NCI-H345 treated with DMSO at 0.1 percent for 48 hours (cell line): Measurements from ENCODE around the gene RIC8A.
"Not testable (repeated sequence)": the region's sequence is repeated elsewhere in the genome, so short reads cannot be mapped to it uniquely, and the experiment has no call there.

Source experiments
- DNase-seq: peaks from one replicate; lab custom pipeline; 2025; ENCODE audit not compliant: unreplicated experiment; lab: John Stamatoyannopoulos, UW

The RIC8A gene

GRCh38 chr11:217704-218103, 10.2 kb downstream of the RIC8A start:
- no peak for DNase-seq

DNA sequence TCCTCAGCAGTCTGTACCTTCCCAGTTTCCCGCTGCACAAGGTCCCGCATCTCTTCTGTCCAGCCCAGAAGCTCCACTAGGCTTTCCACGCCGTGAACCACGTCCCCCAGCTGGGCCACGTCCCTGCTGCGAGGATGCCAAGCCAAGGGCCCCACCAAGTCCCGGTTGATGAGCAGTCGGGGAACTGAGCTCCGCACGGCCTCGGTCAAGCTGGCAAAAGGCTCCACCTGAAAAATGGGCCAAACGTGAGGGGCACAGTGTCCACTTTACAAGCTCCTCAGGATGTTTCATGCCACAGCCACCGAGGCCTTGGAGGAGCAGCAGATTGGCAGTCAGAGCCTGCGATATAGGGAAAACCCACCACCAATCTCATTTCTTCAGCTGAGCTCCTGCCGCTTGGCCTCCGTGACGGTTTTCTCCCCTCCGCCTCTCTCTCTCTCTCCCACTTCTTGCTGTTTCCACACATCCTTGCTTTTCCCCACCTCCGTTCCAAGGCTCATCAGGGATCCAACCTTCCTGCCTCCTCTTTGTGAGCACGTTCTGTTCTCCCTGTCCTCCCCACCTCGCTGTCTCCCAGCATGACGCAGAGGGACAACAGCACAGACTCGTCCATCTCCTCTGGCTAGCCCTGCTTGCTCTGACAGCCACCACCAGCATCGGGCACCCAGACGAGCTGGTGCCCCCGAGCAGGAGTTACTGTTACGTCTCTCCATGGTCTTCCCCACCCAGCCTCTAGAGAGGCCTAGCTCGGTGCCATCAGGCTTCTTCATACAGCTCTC, 11.5 kb downstream of the RIC8A start:
- no peak for DNase-seq

DNA sequence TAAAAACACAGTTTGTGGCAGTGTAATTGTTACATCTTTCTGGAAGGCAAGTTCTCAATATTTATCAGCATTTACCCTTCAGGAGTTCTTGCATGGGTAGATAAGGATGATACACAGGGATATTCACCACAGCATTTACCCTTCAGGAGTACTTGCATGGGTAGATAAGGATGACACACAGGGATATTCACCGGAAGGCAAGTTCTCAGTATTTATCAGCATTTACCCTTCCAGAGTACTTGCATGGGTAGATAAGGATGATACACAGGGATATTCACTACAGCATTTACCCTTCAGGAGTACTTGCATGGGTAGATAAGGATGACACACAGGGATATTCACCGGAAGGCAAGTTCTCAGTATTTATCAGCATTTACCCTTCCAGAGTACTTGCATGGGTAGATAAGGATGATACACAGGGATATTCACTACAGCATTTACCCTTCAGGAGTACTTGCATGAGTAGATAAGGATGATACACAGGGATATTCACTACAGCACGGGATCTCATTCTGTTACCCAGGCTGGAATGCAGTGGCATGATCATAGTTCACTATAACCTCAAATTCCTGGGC, 13.2 kb downstream of the RIC8A start:
- DNase-seq, result not testable (repeated sequence)

DNA sequence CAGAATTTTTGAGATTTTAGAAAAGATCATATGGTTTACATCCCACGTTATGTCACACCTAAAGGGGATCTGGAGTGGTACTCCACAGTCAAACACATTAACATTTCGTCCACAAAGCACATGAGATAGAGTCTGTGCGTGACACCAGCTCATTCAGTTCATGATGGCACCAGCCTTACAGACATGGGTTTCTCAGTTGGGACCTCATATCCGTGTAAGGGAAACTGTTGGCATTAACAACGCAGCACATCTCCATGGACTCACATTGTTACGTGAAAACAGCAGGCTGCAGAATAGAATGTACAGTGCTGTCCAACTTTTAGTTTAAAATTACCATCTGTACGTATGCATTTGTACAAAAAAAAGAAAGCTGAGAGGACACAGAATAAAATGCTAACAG, 14.0 kb downstream of the RIC8A start:
- no peak for DNase-seq

- DNase-seq, result no peak
Measured at GRCh38 chr11:221998-222789, 14.7 kb downstream of the RIC8A start.

DNA sequence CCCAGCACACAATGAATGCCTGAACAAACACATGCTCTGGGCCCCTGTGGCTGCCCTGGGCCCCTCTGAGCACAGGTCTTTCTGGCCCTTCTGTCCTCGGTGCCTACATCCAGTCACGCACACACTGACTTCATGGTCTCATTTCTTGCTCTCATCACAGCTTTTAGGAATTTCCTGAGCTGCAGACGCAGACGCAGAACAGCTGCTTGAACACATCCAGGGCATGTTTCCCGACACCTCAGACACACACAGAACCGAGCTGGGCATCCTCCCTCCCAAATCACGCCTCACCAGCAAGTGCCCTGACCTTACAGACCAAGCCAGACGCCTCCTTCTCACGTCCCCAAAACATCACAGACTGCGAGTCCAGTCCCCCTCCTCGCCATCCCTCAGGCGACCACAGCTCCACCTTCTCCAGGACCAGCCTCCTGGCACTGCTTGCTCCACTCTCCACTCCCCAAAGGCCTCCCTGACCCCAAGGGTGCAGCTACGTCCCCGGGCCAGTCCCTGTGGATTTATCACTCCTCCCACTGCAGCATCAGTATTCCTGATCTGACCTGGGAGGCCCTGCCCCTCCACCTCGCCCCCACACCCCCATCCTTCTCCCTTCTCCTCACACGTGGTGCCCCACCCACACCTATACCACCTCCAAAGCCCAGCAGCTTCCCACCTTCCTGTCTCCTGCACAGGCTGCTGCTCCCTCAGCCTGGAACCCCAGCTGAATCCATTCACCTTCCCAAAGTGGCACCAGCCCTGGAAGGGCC, 15.7 kb downstream of the RIC8A start:
- no peak for DNase-seq

DNA sequence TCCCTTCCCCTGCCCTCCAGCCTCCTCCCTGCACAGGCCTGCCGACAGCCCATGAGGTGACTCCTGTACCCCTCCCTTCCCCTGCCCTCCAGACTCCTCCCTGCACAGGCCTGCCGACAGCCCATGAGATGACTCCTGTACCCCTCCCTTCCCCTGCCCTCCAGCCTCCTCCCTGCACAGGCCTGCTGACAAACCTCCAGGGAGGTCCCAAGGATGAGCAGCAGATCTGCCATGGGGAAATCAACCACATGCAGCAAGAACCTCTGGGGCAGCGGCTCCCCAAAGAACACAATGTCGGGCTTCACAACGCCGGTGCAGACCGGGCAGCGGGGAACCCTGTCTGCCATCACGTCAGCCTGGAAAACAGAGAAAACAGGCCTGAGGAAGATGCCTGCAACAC, 16.4 kb downstream of the RIC8A start:
- no peak for DNase-seq

- DNase-seq, result no peak
Measured at GRCh38 chr11:224424-224823, 16.9 kb downstream of the RIC8A start.

DNA sequence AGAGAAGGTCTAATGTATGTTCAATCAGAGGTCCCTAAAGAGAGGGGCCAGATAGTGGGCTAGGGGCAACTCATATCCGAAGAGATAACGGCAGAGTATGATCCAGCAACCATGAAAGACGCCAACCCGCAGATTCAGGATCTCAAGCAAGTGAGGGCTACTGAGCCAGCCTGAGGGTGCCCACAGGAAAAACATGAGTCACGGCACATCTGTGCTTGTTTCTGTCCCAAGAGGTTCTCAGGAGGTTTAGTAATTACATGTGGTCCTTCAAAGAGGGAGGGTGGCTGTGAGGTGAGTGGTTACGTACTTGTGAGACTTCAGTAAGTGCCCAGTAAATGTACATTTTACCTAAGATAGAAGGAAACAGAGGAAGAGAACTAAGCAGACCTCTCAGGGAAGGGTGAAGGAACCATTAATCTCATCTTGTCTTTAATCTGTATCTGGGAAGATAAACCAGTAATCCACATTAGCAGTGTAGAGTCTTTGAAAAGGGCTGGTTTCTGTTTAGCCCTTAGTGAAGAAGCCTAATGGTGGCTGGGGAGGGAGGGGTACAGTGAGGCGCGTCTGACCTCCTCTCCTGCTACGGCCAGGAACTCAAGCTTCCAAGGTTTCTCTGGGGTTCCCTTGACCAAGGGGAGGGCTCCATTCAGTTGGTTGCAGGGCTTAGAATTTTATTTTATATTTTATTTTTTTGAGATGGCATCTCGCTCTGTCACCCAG, 18.4 kb downstream of the RIC8A start:
- no peak for DNase-seq

DNA sequence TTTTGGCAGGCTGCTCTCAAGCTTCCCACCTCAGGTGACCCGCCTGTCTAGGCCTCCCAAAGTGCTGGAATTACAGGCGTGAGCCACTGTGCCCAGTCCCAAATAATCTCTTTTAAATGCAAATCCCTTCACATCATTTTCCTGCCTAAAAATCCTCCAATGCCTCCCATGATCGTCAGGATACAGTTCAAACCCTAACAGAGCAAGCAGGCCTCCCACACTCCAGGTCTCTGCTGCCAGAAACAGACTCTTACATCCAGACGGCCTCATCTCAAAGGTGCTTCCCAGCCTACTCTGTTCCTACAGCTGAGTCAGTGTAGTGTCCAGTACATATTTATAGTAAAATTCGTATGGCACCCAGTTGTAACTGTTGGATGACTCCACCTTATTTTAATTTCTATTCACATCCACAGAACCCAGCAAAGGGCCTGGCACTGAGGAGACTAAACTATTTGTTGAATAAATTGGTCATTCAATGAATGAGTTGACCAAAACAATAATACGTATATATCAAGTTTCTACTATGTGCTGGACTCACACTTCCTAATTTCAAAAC, 20.4 kb downstream of the RIC8A start:
- no peak for DNase-seq

DNA sequence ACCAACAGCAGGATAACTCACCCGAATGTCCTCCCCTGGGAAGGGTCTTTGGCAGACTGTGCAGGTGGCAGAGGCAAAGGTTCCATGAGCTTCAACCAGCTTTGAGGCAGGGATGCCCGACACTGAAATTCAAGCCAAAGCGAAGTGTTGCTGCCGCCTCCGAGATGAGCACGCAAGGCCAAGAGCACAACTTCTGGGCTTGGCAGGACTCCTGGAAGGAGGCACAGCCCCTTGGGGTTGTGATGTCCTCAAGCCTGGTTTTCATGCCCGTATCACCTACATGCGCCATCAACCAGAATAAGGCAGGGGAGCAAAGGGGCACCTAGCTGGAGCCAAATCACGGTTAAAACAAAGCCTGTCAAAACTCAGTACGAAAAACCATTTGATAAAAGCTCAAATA, 22.9 kb downstream of the RIC8A start:
- DNase-seq, result no peak

- DNase-seq, result no peak
Measured at GRCh38 chr11:232783-233565, 25.5 kb downstream of the RIC8A start.

GRCh38 chr11:235180-235579, 27.7 kb downstream of the RIC8A start:
- DNase-seq, result no peak

GRCh38 chr11:235609-235996, 28.1 kb downstream of the RIC8A start:
- no peak for DNase-seq

DNA sequence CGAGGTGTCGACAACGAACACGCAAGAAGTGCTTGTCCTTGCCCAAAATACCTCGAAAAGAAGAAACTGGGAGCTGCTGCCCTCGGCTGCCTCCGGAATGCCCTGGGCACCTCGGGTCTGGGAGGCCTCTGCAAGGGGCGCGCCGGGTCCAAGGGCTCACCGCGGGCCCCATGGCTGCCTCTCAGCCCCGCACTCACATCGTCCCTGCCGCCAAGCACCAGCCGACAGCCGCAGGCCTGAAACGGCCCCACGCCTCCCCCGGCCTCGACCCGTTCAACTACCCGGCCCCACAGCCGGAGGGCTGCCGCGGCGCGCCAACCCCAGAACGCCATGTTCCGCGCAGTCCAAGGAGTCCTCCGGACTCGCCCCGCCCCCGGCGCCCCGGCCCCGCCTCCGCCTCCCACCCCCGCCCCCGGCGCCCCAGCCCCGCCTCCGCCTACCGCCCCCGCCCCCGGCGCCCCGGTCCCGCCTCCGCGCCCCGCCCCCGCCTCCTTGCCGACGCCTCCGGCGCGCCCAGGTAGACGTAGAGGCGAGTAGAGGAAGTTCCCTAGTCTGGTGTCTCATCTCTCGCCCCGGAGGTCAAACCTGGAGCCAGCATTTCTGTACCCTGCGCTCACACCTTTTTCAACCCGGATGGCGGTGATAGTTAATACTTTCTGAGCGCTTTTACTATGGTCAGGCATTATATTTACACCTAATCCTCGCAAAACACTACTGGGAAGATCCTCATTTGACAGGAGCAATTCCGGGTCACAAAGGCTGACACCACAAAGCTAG, 28.7 kb downstream of the RIC8A start, which contains the start of gene SIRT3:
Gene SIRT3, minus strand, starts transcription at position 346 of the 777 bp plus-strand sequence. Its CDS starts 14 bp downstream, at position 332.
- DNase-seq, result peak; percentile 71

DNA sequence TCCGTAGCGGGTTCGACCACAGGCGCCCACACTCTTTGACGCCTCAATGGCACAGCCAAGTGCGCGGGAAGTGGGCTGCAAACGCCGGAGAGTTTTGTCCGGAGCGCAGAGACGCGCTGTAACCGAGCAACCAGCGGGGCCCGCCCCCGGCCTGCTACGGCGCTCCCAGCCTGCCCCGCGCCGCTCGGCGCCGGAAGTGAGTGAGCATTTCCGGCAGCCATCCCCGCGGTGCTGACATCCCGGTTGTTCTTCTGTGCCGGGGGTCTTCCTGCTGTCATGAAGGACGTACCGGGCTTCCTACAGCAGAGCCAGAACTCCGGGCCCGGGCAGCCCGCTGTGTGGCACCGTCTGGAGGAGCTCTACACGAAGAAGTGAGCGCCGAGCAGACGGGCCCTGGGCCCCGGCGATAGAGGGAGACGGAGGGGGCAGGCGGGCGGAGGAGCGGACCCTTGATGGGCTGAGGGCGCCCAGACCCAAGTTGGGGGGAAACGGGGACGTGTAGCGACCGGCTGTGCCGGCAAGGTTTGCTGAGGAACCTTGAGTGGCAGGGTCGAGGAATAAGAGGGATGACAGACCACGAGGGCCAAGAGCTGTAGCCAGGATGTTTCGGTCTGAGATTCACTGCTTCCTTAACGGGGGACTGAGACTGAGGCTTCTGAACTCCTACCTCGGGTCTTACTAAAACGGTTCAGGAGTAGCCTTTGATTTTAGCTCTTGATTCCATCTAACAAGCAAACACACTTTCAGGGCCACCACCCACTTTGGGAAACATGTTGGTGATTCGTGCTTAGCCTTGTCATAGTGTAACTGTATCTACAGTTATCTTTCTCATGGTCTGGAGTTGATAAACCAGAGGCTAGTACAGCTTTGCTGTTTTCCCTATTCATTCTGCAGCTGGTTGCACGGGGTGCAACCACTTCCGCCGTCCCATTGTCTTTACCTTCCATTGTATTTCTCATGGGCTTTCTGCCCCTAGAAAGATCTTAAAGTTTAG, 29.6 kb downstream of the RIC8A start, which contains the start of gene PSMD13:
Gene PSMD13, plus strand, starts transcription at position 203 of the 994 bp plus-strand sequence. Its CDS starts 74 bp downstream, at position 277.
- DNase-seq, result peak; percentile 53

- DNase-seq, result not testable (repeated sequence)
Measured at GRCh38 chr11:238346-238745, 30.8 kb downstream of the RIC8A start.
